IMR-90 (cell line): ENCODE results near the gene SCIN.

Experiments
- BHLHE40 ChIP-seq: fragments of 150-350 bp; IDR thresholded peaks from 2 replicates; pipeline ENCODE4 v1.6.1; 2016; ENCODE audit warnings: mild to moderate bottlenecking, low read depth, low read length
- CEBPB ChIP-seq: IDR thresholded peaks from 2 replicates; pipeline ENCODE4 v1.6.1; 2012; ENCODE audit warnings: low read depth, low read length, improper control_type of control experiment
- CHD1 ChIP-seq: IDR thresholded peaks from 2 replicates; pipeline ENCODE4 v1.6.1; 2012; ENCODE audit warnings: low read depth, low read length, improper control_type of control experiment
- CTCF ChIP-seq: conservative IDR thresholded peaks from 2 replicates; pipeline ENCODE4 v1.5.1; 2012; ENCODE audit warnings: mild to moderate bottlenecking, low read depth, low read length, improper control_type of control experiment
- FOS ChIP-seq: fragments of 150-350 bp; IDR thresholded peaks from 2 replicates; pipeline ENCODE4 v1.6.1; 2016; ENCODE audit warnings: low read depth, low read length
- MAZ ChIP-seq: IDR thresholded peaks from 2 replicates; pipeline ENCODE4 v1.6.1; 2012; ENCODE audit warnings: low read depth, mild to moderate bottlenecking, low read length, improper control_type of control experiment, moderate library complexity, borderline replicate concordance
- MXI1 ChIP-seq: IDR thresholded peaks from 2 replicates; pipeline ENCODE4 v1.6.1; 2012; ENCODE audit warnings: low read depth, mild to moderate bottlenecking, low read length, moderate library complexity, borderline replicate concordance
- NFE2L2 ChIP-seq: fragments of 150-350 bp; IDR thresholded peaks from 2 replicates; pipeline ENCODE4 v1.6.1; 2016; ENCODE audit warnings: low read depth, mild to moderate bottlenecking, low read length
- POLR2A ChIP-seq: IDR thresholded peaks from 2 replicates; pipeline ENCODE4 v1.6.1; 2012; ENCODE audit warnings: mild to moderate bottlenecking, low read depth, low read length
- RAD21 ChIP-seq: IDR thresholded peaks from 2 replicates; pipeline ENCODE4 v1.6.1; 2012; ENCODE audit warnings: low read length, improper control_type of control experiment
- RCOR1 ChIP-seq: IDR thresholded peaks from 2 replicates; pipeline ENCODE4 v1.6.1; 2012; ENCODE audit warnings: mild to moderate bottlenecking, low read length, improper control_type of control experiment; ENCODE audit not compliant: insufficient replicate concordance
- RFX5 ChIP-seq: IDR thresholded peaks from 2 replicates; pipeline ENCODE4 v1.8.0; 2012; ENCODE audit warnings: low read depth, mild to moderate bottlenecking, low read length, moderate library complexity
- SMC3 ChIP-seq: fragments of 150-350 bp; IDR thresholded peaks from 2 replicates; pipeline ENCODE4 v1.6.1; 2016; ENCODE audit warnings: low read depth, mild to moderate bottlenecking, antibody characterized with exemption, low read length, moderate library complexity

- TF ChIP-seq FOS, result no peak
- TF ChIP-seq SMC3, result no peak
- TF ChIP-seq CTCF, result no peak
- no peak for TF ChIP-seq POLR2A
- TF ChIP-seq MXI1, result no peak
- no peak for TF ChIP-seq CHD1
- no peak for TF ChIP-seq RAD21
- TF ChIP-seq MAZ, result no peak
- TF ChIP-seq CEBPB, result no peak
- TF ChIP-seq RCOR1, result no peak
- no peak for TF ChIP-seq RFX5
- no peak for TF ChIP-seq NFE2L2
- TF ChIP-seq BHLHE40, result no peak
Measured at GRCh38 chr7:12534046-12534445, 36.5 kb upstream of the SCIN start.
